GM21529 (cell line): Measurements from ENCODE around the gene MINDY3.

Experiments used
- ATAC-seq: cut with Tn5 transposase; IDR thresholded peaks from one replicate; pipeline ENCODE4 v1.9.1; 2021; ENCODE audit not compliant: unreplicated experiment

MINDY3 gene

DNA sequence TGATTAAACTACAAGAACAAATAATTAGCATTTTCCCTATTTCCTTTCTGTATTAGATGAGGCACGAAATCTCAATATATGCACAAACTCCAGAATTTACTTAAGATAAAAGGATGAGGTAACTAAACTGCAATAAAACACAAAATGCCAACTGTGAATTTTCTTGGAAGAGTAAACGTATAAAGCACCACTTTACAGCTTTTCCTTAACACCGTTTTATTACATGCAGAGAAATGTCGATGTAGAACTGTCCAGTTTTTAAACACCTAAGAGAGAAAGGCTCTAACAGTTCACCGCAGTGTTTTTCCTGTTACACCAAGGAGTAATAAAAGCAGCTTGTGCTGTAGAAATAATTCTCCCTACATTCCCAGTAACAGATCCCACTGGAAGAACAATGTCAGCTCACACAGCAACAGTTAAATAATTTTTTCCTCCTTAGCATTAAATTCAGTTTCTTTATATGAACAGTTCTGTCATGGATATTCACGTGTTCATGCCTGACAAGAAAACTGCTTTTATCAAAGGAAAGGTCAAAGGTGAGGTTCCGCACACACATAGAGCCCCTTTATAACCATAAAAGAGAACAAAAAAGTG lies 52.0 kb downstream of the MINDY3 start:
- ATAC-seq, result no peak

DNA sequence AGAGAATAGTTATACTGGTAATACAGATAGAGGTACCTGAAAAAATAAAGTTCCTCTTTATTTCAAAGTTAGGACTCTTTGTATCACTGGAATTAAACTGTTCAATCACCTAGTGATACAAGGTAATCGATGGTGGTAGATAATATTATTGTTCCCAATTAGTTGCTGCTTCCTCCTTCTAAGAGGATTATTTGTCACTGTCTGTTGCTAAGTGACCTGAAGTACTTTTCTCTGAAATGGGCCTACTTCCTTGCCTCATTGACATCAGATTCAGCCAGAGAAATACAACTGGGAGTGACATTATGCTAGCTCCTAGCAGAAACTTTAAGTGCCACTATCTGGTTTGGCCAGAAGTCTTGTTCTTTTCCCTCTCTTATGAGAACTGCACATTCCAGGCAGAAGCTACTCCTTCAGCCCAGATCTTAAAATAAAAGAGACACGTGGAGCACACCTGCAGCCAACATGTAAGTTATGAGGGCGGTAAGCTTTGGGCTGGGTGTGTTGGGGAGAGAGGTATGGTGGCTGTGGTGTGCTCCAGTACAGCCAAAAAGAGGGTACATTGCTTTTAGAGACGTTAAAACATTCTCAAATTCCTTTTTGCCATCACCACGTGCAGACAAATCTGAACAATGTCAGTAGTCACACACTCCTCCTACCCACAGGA lies 54.8 kb downstream of the MINDY3 start:
- no peak for ATAC-seq

DNA sequence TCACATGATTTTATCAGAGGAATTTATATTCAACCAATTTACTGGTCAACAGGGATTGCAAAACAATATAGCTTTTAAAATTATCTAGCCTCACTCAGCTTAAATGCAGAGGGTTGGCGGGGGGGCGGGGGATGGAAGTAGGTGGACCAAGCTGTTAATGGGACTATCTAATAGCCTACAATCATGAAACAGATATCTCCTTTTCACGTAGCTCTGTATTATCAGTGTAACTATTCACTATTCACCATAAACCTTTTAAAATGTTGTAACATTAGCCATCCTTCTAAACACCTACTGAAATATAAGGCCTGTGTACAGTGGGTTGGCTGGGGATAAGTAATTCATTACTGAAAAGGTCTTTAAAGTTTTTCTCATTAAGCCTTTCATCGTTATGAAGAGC lies 56.2 kb downstream of the MINDY3 start:
- ATAC-seq, result no peak

GRCh38 chr10:15802375-15802949 lies 57.8 kb downstream of the MINDY3 start:
- no peak for ATAC-seq

- ATAC-seq, result no peak
These were observed 58.7 kb downstream of the MINDY3 start for GRCh38 chr10:15801641-15802040.

GRCh38 chr10:15801147-15801546 lies 59.2 kb downstream of the MINDY3 start:
- ATAC-seq, result no peak

- no peak for ATAC-seq
These were observed 63.0 kb downstream of the MINDY3 start for GRCh38 chr10:15797346-15797745.

GRCh38 chr10:15796762-15797161 lies 63.5 kb downstream of the MINDY3 start:
- no peak for ATAC-seq

DNA sequence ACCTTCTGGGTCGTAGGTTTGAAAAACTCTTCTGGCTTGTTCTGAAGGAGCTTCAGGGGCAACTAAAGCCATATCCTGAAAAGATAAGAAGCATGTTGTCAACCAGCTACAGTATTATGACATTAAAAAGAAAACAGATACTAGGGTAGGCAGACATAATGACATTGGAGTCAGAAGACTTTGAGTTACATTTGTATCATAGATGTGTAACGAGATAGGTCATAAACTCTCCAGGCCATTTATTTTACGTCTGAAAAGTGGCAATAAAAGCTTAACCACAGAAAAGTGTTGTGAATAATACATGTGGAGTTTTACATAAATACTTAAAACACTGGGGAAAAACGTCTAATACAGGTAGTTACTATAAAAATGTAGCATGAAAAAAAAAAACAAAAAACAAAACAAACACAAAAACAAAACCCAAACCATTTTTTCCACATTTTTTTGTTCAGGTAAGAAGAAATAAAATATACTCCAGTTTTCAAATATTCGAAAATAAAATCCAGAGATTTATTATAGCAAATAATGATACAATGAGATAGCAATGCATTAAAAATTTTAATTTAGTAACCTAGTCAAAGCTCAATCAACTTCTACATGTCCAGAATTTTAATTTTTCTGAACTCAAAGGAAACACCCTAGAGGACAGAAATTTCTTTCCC lies 64.1 kb downstream of the MINDY3 start:
- no peak for ATAC-seq

DNA sequence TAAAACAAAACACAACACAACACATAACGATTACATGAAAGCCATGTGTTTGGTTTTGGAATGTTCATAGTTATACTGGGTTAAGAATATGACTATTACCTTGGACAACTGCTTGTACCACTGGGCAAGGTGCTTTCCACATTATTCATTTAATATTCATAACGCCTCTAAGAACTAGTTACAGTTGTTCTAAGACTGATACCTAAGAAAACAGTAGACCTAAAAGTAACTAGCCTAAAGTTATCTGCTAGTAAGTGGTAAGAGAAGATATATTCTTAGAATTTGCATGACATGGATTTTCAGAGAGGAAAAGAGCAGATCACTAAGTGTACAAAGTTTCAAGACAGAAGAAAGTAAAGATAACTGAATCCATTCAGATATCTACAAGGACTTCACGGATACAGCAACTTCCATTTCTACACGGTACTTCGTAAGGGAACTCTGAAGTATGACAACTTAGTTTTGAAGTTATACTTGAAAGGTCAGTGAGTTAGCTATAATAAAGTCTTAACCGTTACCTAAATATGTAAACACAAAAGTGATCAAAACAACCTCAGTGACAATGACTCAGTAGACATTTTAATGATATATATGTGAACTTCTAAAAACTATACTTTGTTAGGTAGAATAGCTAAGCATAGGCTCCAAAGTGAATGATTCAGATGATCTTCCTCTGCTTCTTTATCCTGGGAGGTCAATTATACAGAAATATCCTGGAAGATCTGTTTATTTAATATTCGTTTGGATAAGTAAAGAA lies 65.1 kb downstream of the MINDY3 start:
- ATAC-seq, result no peak

DNA sequence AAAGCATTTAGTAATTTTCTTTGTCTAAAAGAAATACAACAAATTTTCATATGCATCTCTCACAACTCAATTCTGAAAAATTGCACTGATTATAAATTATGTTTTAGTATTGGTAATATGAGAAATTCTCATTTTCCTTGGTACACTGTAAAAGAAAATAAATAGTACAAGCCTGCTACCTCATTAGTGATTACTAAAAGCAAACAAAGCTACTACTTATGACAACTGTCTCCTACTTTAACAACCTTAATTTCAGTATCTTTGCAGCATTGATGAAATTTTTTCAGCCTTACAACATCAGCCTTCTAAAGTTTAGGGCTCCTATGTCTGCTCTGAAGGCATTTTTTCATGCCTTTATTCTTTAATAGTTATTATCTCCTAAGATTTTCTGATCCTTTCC lies 65.7 kb downstream of the MINDY3 start:
- ATAC-seq, result no peak

DNA sequence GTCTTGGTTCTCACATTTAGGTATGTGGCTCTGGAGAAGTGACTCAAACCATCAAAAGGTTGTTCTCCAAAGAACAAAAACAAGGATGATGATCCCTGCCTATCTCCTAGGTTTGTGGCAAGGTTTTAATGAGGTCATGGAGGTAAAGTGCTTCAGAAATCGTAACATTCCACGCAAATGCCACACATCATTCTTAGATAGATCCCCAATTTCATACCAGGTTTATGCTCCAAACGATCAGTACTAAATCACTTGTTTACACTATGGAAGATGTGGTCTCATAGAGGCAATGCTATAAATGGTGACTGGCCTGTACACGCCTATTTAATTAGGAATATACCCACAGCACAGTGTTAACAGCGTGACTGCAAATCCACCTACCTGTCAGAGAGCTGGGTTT lies 66.6 kb downstream of the MINDY3 start:
- ATAC-seq, result no peak

GRCh38 chr10:15792777-15793176 lies 67.5 kb downstream of the MINDY3 start:
- ATAC-seq, result no peak

DNA sequence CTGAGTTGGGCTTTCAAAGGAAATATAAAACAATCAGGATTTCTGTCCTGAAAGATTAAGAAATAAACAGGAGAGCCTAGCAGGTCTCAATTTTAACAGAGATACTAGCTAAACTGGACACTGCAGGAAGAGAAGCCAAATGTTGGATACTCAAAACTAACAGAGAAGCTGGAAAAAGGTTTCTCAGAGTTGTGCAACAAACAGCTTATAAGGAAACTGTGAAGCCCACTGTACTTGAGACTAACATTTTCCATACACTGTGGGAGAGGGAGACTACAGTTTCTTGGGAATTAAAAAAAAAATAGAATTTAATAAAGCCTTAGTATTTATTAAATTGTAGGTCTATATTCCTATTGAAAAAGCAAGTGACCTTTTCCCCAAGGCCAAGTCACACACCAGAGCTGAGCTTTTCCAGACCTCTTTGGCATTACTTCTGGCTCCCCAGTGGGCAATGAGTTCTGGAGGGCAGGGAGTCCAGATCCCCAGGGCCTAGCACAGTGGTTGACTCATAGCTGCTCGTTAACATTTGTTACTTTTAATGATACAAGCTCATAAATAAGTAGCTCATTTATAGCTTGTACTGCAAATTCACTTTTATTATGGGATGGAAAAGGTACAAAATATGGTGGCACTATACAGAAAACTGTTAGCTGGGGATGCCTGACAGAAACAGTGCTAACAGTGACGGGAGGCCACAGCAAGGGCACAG lies 68.3 kb downstream of the MINDY3 start:
- ATAC-seq, result no peak

DNA sequence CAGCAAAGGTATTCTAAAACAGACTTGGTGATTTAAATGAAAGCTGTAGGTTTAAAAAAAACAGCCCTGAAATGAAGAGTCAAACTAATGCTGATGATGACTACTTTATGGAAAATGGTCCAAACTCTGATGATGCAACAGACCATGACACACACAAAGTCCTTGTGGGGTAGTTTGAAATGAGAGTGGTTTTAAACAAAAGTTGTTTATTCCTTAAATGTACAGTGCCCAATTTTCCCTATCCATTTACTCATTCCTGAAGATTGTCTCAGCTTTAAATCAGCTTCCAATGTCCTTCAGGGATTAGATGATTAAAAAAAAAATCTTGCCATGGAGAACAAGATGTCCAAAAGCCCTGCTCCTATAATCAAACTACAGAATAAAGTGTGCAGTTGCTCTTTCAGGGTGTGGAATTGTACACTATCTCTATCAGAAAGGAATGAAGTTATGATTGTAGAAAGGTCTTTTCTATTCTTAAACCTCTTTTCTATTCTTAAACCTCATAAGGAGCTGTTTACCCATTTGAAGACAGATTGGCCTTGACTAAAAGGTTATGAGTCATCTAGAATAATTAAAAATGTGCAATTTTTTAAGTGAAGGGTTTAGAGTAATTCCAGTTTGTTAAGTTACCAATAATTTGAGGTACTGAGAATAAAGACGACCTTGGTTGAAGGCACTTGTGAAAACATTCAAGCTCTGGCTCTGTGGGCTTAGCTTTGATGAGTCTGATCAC lies 70.3 kb downstream of the MINDY3 start:
- no peak for ATAC-seq

DNA sequence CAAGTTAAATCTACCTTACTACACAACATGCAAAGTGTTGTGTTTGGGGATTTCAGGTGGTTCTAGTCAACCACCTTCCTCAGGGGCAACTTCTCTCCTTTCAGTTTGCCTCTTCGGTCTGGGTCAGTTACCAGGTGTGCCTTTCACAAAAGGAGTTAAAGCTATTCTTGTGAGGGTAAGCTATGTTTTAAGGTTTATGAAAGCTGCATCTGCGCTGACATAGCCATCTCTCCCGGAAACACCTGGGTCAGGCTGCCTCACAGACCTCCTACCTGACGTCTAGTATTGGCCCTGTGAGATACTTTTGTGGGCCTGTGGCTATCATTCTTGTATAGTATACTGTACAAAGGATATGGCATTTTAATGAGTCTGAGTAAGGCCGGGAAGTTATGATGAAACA lies 72.9 kb downstream of the MINDY3 start:
- no peak for ATAC-seq

- no peak for ATAC-seq
These were observed 75.5 kb downstream of the MINDY3 start for GRCh38 chr10:15784662-15785300.

DNA sequence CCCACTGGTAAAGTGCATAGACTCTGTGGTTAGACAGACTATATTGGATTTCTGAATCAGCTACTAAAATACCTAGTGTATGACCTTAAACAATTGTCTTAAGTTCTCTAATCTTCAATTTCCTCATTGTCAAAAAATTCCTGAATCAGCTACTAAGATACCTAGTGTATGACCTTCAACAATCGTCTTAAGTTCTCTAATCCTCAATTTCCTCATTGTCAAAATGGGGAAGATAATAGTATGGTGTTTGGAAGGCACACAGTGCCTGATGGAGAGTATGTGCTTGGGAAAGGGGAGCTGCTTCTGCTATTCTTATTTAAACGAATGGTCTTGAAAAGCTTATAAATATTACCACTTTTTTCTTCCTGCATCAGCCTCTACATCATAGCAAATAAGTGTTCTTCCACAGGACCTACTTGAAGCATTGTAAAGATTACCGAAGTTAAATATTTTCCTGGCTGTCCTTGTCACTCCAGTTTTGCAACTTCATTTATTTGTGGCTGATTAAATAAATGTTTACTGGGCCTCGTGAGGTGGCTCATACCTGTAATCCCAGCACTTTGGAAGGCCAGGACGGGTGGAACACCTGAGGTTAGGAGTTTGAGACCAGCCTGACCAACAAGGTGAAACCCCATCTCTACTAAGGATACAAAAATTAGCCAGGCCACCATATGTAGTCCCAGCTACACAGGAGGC lies 76.2 kb downstream of the MINDY3 start:
- no peak for ATAC-seq

DNA sequence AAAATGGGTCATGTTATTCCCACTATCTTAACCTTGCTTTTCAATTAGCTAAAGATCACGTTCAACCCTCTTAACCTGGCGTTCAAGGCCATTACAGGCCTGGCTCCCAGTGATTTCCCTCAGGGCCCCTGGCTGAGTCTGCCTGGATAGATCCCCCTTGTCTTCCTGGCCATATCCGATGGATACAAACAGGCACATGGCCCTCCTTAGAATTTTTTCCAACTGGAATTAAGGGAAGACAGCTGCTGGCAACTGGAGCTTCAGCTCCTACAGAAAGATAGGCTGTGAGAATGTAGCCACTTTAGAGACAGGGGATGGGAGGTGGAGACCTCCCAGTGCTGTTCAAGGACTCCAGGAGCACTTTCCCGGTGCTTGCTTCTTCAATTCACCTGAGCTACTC lies 77.5 kb downstream of the MINDY3 start:
- ATAC-seq, result no peak
